MCF 10A (cell line): ENCODE measurements around the gene NUFIP1. TPM values are rescaled to one million over a fixed set of nuclear protein-coding genes. Genes with fewer than 3 reads are reported as not detected.

ENCODE experiments used
- BruUV-seq: library from RNA; stranded (reverse); fragments of 400-500 nt; replicated peaks from 2 replicates; lab custom pipeline; 2021; lab: Mats Ljungman, UMichigan
- CTCF ChIA-PET: fragments of 300-600 bp; sonication (Branson Sonifier 250); formaldehyde crosslinking; extraction: SDS; loops from one replicate; lab custom pipeline; 2021; ENCODE audit warnings: antibody characterized with exemption, inconsistent platforms; lab: Yijun Ruan, JAX
- POLR2A ChIA-PET: fragments of 300-600, 350-650 bp; sonication (Branson Sonifier 250); formaldehyde crosslinking; extraction: SDS; loops from one replicate; lab custom pipeline; 2020; ENCODE audit warnings: antibody characterized with exemption, inconsistent platforms; lab: Yijun Ruan, JAX
- DNase-seq: peaks from one replicate; pipeline ENCODE4 v3.0.0-alpha.2; 2018; ENCODE audit not compliant: unreplicated experiment
- H3K27ac Mint-ChIP-seq: one replicate; pipeline ENCODE4 v1.8.0; 2022; ENCODE audit warnings: mild to moderate bottlenecking, low read depth, mixed read lengths; ENCODE audit not compliant: unreplicated experiment
- H3K27me3 Mint-ChIP-seq: one replicate; pipeline ENCODE4 v1.8.0; 2022; ENCODE audit warnings: mixed read lengths; ENCODE audit not compliant: insufficient read depth, unreplicated experiment
- H3K36me3 Mint-ChIP-seq: one replicate; pipeline ENCODE4 v1.8.0; 2022; ENCODE audit warnings: mild to moderate bottlenecking, moderate library complexity, mixed read lengths; ENCODE audit not compliant: insufficient read depth, unreplicated experiment
- H3K4me1 Mint-ChIP-seq: one replicate; pipeline ENCODE4 v1.8.0; 2022; ENCODE audit warnings: mixed read lengths; ENCODE audit not compliant: insufficient read depth, unreplicated experiment
- H3K4me3 Mint-ChIP-seq: one replicate; pipeline ENCODE4 v1.8.0; 2022; ENCODE audit warnings: mild to moderate bottlenecking, moderate library complexity, mixed read lengths; ENCODE audit not compliant: unreplicated experiment
- H3K9me3 Mint-ChIP-seq: one replicate; pipeline ENCODE4 v1.8.0; 2022; ENCODE audit warnings: mixed read lengths; ENCODE audit not compliant: unreplicated experiment
- CTCF ChIP-seq: fragments of 200-600 bp; IDR thresholded peaks from one replicate; pipeline ENCODE4 v1.8.0; 2022; ENCODE audit warnings: antibody characterized with exemption, mild to moderate bottlenecking; ENCODE audit not compliant: unreplicated experiment
- intact Hi-C: fragments of 100-400 bp; cut with micrococcal nuclease; formaldehyde crosslinking; loops from 2 replicates; pipeline ENCODE4 v1.14.1; 2022
- total RNA-seq: library from RNA; stranded (reverse); gene quantifications from 2 replicates; pipeline ENCODE4 v1.2.3, GENCODE V29; 2022

The NUFIP1 gene
- total RNA-seq, 1 experiment from 2014 or later = 9.7 TPM

GRCh38 chr13:44972956-44973581 lies 16.2 kb downstream of the NUFIP1 start:
- peaks cover 7% of the 10 kb centered on the region for H3K36me3 Mint-ChIP-seq
- peak; percentile 53 for DNase-seq
- ChIA-PET POLR2A (no interaction called here), CTCF (interaction anchor here (0.6 to 1.3 kb wide), 7 partner anchors 34 to 449 kb away, joined by 3 to 6 read pairs (median 3); no protein-coding TSS in a partner anchor)
- no TSS peak for BruUV-seq
- H3K4me1 Mint-ChIP-seq = peaks cover 5% of the 10 kb centered on the region
- intact Hi-C loops = loop anchor here (1.0 to 5.0 kb wide), 4 partner anchors 74 to 1066 kb away; partner anchors contain the start of gene TSC22D1
- TF ChIP-seq CTCF = peak; percentile 40
- H3K4me3 Mint-ChIP-seq = no peak overlapping the region
- H3K27ac Mint-ChIP-seq = no peak overlapping the region
- no peaks in the 10 kb centered on the region for H3K9me3 Mint-ChIP-seq
- H3K27me3 Mint-ChIP-seq = no peaks in the 10 kb centered on the region

GRCh38 chr13:44971656-44972595 lies 17.3 kb downstream of the NUFIP1 start:
- ChIA-PET CTCF (interaction anchor here (0.6 to 4.8 kb wide), 7 partner anchors 16 to 1806 kb away, joined by 3 to 50 read pairs (median 3); no protein-coding TSS in a partner anchor), POLR2A (interaction anchor here (0.5 to 0.8 kb wide), 3 partner anchors 28 to 60 kb away, joined by 3 to 5 read pairs (median 3); no protein-coding TSS in a partner anchor)
- Mint-ChIP-seq H3K4me3 (no peak overlapping the region), H3K36me3 (peaks cover 13% of the 10 kb centered on the region), H3K4me1 (peaks cover 15% of the 10 kb centered on the region), H3K27me3 (no peaks in the 10 kb centered on the region), H3K27ac (peak overlapping the region; percentile 43), H3K9me3 (no peaks in the 10 kb centered on the region)
- BruUV-seq = no TSS peak
- no peak for TF ChIP-seq CTCF
- no peak for DNase-seq
- intact Hi-C loops = loop anchor here (5.0 kb wide), 2 partner anchors 395 to 1065 kb away; partner anchors contain the start of gene TSC22D1

- peak; percentile 66 for DNase-seq
- BruUV-seq = no TSS peak
- Mint-ChIP-seq H3K4me1 (peaks cover 15% of the 10 kb centered on the region), H3K4me3 (no peak overlapping the region), H3K27me3 (no peaks in the 10 kb centered on the region), H3K9me3 (no peaks in the 10 kb centered on the region), H3K36me3 (peaks cover 29% of the 10 kb centered on the region), H3K27ac (no peak overlapping the region)
- POLR2A ChIA-PET = interaction anchor here (0.7 to 2.3 kb wide), 5 partner anchors 48 to 919 kb away, joined by 3 to 10 read pairs (median 7); no protein-coding TSS in a partner anchor
- intact Hi-C loops = loop anchor here (1.0 to 5.0 kb wide), 5 partner anchors 52 to 1063 kb away; partner anchors contain the start of gene TSC22D1
- peak; percentile 70 for TF ChIP-seq CTCF
- CTCF ChIA-PET = interaction anchor here (0.5 to 4.8 kb wide), 34 partner anchors 12 to 1068 kb away, joined by 3 to 50 read pairs (median 4); no protein-coding TSS in a partner anchor
Observed at GRCh38 chr13:44969551-44970484, 19.5 kb downstream of the NUFIP1 start.
